DOHH2 (cell line): ENCODE data around the gene ARCN1.

ENCODE experiments used
- EZH2phosphoT487 ChIP-seq: fragments of 200-600 bp; sonication (generic); IDR thresholded peaks from 2 replicates; pipeline ENCODE4 v1.6.1; 2017; ENCODE audit warnings: borderline replicate concordance, mild to moderate bottlenecking, antibody characterized with exemption, low read length, moderate library complexity, mixed read lengths
- TF ChIP-seq, protein P1 (sequence below): fragments of 200-600 bp; sonication (generic); IDR thresholded peaks from one replicate; pipeline ENCODE4 v1.5.1; 2014; ENCODE audit warnings: antibody characterized with exemption, mild to moderate bottlenecking, low read depth, low read length; ENCODE audit not compliant: poor library complexity, severe bottlenecking

DNA sequence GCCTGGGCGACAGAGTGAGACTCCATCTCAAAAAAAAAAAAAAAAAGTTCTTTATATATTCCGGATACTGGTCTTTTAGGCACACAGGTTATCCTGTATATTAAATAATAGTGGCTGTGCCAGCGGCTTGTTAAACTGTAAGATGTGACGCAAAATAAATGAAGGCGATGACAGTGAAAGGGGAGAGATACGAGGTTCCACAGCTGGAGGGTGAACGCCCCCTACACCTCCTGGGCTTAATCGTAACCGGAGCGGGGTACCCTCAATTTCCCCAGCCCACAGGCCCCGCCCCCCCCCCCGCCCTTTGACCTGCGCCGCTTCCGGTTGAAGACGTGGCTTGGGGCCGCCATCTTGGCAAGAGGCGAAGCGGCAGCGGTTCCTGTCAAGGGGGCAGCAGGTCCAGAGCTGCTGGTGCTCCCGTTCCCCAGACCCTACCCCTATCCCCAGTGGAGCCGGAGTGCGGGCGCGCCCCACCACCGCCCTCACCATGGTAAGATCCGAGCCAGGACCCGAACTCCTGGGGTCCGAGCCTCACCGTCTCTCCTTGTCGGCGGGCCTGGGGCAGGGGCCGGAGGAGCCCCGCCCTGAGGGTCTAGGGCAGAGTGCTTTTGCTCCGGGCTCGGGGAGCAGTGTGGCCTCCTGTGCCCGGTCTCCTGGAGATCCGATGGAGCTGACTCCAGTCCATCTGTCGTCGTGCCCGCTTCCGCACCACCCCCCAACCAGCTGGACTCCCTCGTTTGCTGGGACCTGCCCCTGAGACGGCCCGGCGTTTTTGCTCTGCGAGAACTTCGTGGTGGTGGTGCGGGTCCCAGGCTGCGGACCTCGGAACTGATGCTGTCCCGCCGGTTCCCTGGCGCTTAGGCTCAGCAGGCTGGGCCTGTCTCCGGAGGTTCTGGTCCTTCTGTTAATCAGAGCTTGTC lies at the start of gene ARCN1:
- TF ChIP-seq, protein P1, sequence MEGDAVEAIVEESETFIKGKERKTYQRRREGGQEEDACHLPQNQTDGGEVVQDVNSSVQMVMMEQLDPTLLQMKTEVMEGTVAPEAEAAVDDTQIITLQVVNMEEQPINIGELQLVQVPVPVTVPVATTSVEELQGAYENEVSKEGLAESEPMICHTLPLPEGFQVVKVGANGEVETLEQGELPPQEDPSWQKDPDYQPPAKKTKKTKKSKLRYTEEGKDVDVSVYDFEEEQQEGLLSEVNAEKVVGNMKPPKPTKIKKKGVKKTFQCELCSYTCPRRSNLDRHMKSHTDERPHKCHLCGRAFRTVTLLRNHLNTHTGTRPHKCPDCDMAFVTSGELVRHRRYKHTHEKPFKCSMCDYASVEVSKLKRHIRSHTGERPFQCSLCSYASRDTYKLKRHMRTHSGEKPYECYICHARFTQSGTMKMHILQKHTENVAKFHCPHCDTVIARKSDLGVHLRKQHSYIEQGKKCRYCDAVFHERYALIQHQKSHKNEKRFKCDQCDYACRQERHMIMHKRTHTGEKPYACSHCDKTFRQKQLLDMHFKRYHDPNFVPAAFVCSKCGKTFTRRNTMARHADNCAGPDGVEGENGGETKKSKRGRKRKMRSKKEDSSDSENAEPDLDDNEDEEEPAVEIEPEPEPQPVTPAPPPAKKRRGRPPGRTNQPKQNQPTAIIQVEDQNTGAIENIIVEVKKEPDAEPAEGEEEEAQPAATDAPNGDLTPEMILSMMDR = no peak
- no peak for TF ChIP-seq EZH2phosphoT487
